Activated naive CD4-positive, alpha-beta T cell treated with anti-CD3 and anti-CD28 coated beads, Interleukin-2, amount 10 ng/mL, durations not matched to agents 7 days and 5 days (primary cell): ENCODE results near the gene PRCC.
A peak's percentile ranks its signal among the peaks of the same experiment; 100 is the strongest.

Experiments used
- CTCF ChIA-PET: fragments of 350-600 bp; sonication (Branson Sonifier 250); formaldehyde crosslinking; loops from one replicate; lab custom pipeline; 2021; ENCODE audit warnings: antibody characterized with exemption; lab: Charles Lee
- DNase-seq: peaks from one replicate; pipeline ENCODE4 v3.0.0-alpha.2; 2020
- H3K27ac Mint-ChIP-seq: one replicate; pipeline ENCODE4 v1.8.0; 2021; ENCODE audit warnings: mild to moderate bottlenecking, moderate library complexity, mixed read lengths
- H3K27me3 Mint-ChIP-seq: one replicate; pipeline ENCODE4 v1.8.0; 2021; ENCODE audit warnings: mild to moderate bottlenecking, mixed read lengths
- H3K36me3 Mint-ChIP-seq: one replicate; pipeline ENCODE4 v1.8.0; 2021; ENCODE audit warnings: mixed read lengths
- H3K4me1 Mint-ChIP-seq: one replicate; pipeline ENCODE4 v1.8.0; 2021; ENCODE audit warnings: mixed read lengths
- H3K4me3 Mint-ChIP-seq: one replicate; pipeline ENCODE4 v1.8.0; 2021; ENCODE audit warnings: mild to moderate bottlenecking, moderate library complexity, mixed read lengths
- H3K9me3 Mint-ChIP-seq: one replicate; pipeline ENCODE4 v1.8.0; 2021; ENCODE audit warnings: mixed read lengths

The PRCC gene

GRCh38 chr1:156776942-156777341 lies 9.6 kb downstream of the PRCC start:
- DNase-seq = no peak
- Mint-ChIP-seq H3K4me1 (peaks cover 47% of the 10 kb centered on the region), H3K27ac (no peak overlapping the region), H3K4me3 (no peak overlapping the region), H3K36me3 (peaks cover 32% of the 10 kb centered on the region), H3K9me3 (no peaks in the 10 kb centered on the region), H3K27me3 (no peaks in the 10 kb centered on the region)
- CTCF ChIA-PET = interaction anchor here (0.8 to 1.6 kb wide), 2 partner anchors 51 to 132 kb away, joined by 3 to 7 read pairs; no protein-coding TSS in a partner anchor

GRCh38 chr1:156777573-156777972 lies 10.2 kb downstream of the PRCC start:
- no peak for DNase-seq
- Mint-ChIP-seq H3K27me3 (no peaks in the 10 kb centered on the region), H3K9me3 (no peaks in the 10 kb centered on the region), H3K36me3 (peaks cover 33% of the 10 kb centered on the region), H3K4me1 (peaks cover 43% of the 10 kb centered on the region), H3K27ac (no peak overlapping the region), H3K4me3 (no peak overlapping the region)
- CTCF ChIA-PET = interaction anchor here (0.8 to 1.6 kb wide), 2 partner anchors 51 to 132 kb away, joined by 3 to 7 read pairs; no protein-coding TSS in a partner anchor

GRCh38 chr1:156781585-156782186 lies 14.4 kb downstream of the PRCC start:
- no peaks in the 10 kb centered on the region for H3K9me3 Mint-ChIP-seq
- CTCF ChIA-PET = interaction anchor here (0.6 to 2.2 kb wide), 9 partner anchors 10 to 111 kb away, joined by 3 to 9 read pairs (median 4); no protein-coding TSS in a partner anchor
- H3K4me3 Mint-ChIP-seq = no peak overlapping the region
- H3K4me1 Mint-ChIP-seq = peaks cover 27% of the 10 kb centered on the region
- no peaks in the 10 kb centered on the region for H3K27me3 Mint-ChIP-seq
- H3K36me3 Mint-ChIP-seq = peaks cover 30% of the 10 kb centered on the region
- no peak for DNase-seq
- H3K27ac Mint-ChIP-seq = no peak overlapping the region

GRCh38 chr1:156785458-156785857 lies 18.1 kb downstream of the PRCC start:
- Mint-ChIP-seq H3K9me3 (no peaks in the 10 kb centered on the region), H3K4me3 (no peak overlapping the region), H3K36me3 (peaks cover 47% of the 10 kb centered on the region), H3K4me1 (peaks cover 19% of the 10 kb centered on the region), H3K27ac (no peak overlapping the region), H3K27me3 (no peaks in the 10 kb centered on the region)
- no peak for DNase-seq
- CTCF ChIA-PET = interaction anchor here (0.6 to 2.2 kb wide), 5 partner anchors 16 to 105 kb away, joined by 3 to 9 read pairs (median 3); no protein-coding TSS in a partner anchor

GRCh38 chr1:156786640-156787039 lies 19.3 kb downstream of the PRCC start:
- H3K4me3 Mint-ChIP-seq = no peak overlapping the region
- DNase-seq = no peak
- H3K4me1 Mint-ChIP-seq = peaks cover 13% of the 10 kb centered on the region
- no peaks in the 10 kb centered on the region for H3K27me3 Mint-ChIP-seq
- no peaks in the 10 kb centered on the region for H3K9me3 Mint-ChIP-seq
- CTCF ChIA-PET = interaction anchor here (1.1 to 2.2 kb wide), 5 partner anchors 10 to 106 kb away, joined by 3 to 7 read pairs (median 3); no protein-coding TSS in a partner anchor
- H3K27ac Mint-ChIP-seq = no peak overlapping the region
- peaks cover 46% of the 10 kb centered on the region for H3K36me3 Mint-ChIP-seq

GRCh38 chr1:156788136-156788535 lies 20.8 kb downstream of the PRCC start:
- Mint-ChIP-seq H3K27me3 (no peaks in the 10 kb centered on the region), H3K36me3 (peaks cover 38% of the 10 kb centered on the region), H3K4me3 (no peak overlapping the region), H3K4me1 (peaks cover 6% of the 10 kb centered on the region), H3K27ac (no peak overlapping the region), H3K9me3 (no peaks in the 10 kb centered on the region)
- CTCF ChIA-PET = interaction anchor here (1.2 to 1.4 kb wide), 3 partner anchors 10 to 98 kb away, joined by 3 to 4 read pairs (median 3); no protein-coding TSS in a partner anchor
- no peak for DNase-seq

GRCh38 chr1:156789621-156790318 lies 22.4 kb downstream of the PRCC start:
- Mint-ChIP-seq H3K36me3 (peaks cover 41% of the 10 kb centered on the region), H3K4me3 (no peak overlapping the region), H3K4me1 (peaks cover 6% of the 10 kb centered on the region), H3K9me3 (no peaks in the 10 kb centered on the region), H3K27ac (no peak overlapping the region), H3K27me3 (no peaks in the 10 kb centered on the region)
- no peak for DNase-seq
- CTCF ChIA-PET = interaction anchor here (1.1 to 2.6 kb wide), 5 partner anchors 64 to 111 kb away, joined by 3 to 14 read pairs (median 6); partner anchors contain the start of gene NTRK1

GRCh38 chr1:156794506-156795373 lies 27.4 kb downstream of the PRCC start:
- no peaks in the 10 kb centered on the region for H3K27me3 Mint-ChIP-seq
- no peak overlapping the region for H3K4me3 Mint-ChIP-seq
- DNase-seq = no peak
- H3K4me1 Mint-ChIP-seq = peaks cover 6% of the 10 kb centered on the region
- CTCF ChIA-PET = interaction anchor here (0.9 to 10.6 kb wide), 9 partner anchors 13 to 110 kb away, joined by 3 to 240 read pairs (median 7); partner anchors contain the start of genes INSRR, ISG20L2, METTL25B and NTRK1
- H3K27ac Mint-ChIP-seq = peak overlapping the region; percentile 64
- H3K36me3 Mint-ChIP-seq = peaks cover 54% of the 10 kb centered on the region
- H3K9me3 Mint-ChIP-seq = no peaks in the 10 kb centered on the region

- H3K27ac Mint-ChIP-seq = no peak overlapping the region
- no peak for DNase-seq
- peaks cover 2% of the 10 kb centered on the region for H3K4me1 Mint-ChIP-seq
- no peak overlapping the region for H3K4me3 Mint-ChIP-seq
- H3K9me3 Mint-ChIP-seq = no peaks in the 10 kb centered on the region
- H3K27me3 Mint-ChIP-seq = no peaks in the 10 kb centered on the region
- CTCF ChIA-PET = interaction anchor here (1.0 to 10.6 kb wide), 9 partner anchors 13 to 111 kb away, joined by 3 to 240 read pairs (median 7); partner anchors contain the start of genes INSRR, ISG20L2, METTL25B and NTRK1
- peaks cover 54% of the 10 kb centered on the region for H3K36me3 Mint-ChIP-seq
Measured at GRCh38 chr1:156795374-156795733, 28.0 kb downstream of the PRCC start.

- no peak for DNase-seq
- Mint-ChIP-seq H3K27ac (no peak overlapping the region), H3K4me1 (peaks cover 2% of the 10 kb centered on the region), H3K27me3 (no peaks in the 10 kb centered on the region), H3K9me3 (no peaks in the 10 kb centered on the region), H3K4me3 (no peak overlapping the region), H3K36me3 (peaks cover 54% of the 10 kb centered on the region)
- CTCF ChIA-PET = interaction anchor here (1.0 to 10.6 kb wide), 11 partner anchors 12 to 127 kb away, joined by 3 to 240 read pairs (median 7); partner anchors contain the start of genes INSRR, ISG20L2, METTL25B and NTRK1
Measured at GRCh38 chr1:156795787-156796186, 28.5 kb downstream of the PRCC start.

GRCh38 chr1:156796340-156797097 lies 29.2 kb downstream of the PRCC start:
- no peaks in the 10 kb centered on the region for H3K27me3 Mint-ChIP-seq
- CTCF ChIA-PET = interaction anchor here (0.8 to 10.6 kb wide), 19 partner anchors 10 to 169 kb away, joined by 3 to 240 read pairs (median 4); partner anchors contain the start of genes INSRR, ISG20L2, METTL25B and NTRK1
- H3K4me1 Mint-ChIP-seq = peaks cover 7% of the 10 kb centered on the region
- H3K36me3 Mint-ChIP-seq = peaks cover 49% of the 10 kb centered on the region
- peak overlapping the region; percentile 21 for H3K27ac Mint-ChIP-seq
- no peak overlapping the region for H3K4me3 Mint-ChIP-seq
- no peaks in the 10 kb centered on the region for H3K9me3 Mint-ChIP-seq
- DNase-seq = no peak

GRCh38 chr1:156797212-156797871 lies 30.0 kb downstream of the PRCC start:
- Mint-ChIP-seq H3K27ac (no peak overlapping the region), H3K4me3 (no peak overlapping the region), H3K9me3 (no peaks in the 10 kb centered on the region), H3K36me3 (peaks cover 46% of the 10 kb centered on the region), H3K4me1 (peaks cover 9% of the 10 kb centered on the region), H3K27me3 (no peaks in the 10 kb centered on the region)
- CTCF ChIA-PET = interaction anchor here (0.8 to 10.6 kb wide), 22 partner anchors 10 to 170 kb away, joined by 3 to 240 read pairs (median 4); partner anchors contain the start of genes INSRR, ISG20L2, METTL25B and NTRK1
- DNase-seq = peak; percentile 79
